GM18505 (cell line): ENCODE measurements around the gene FRAT2.

Experiments used
- ATAC-seq: cut with Tn5 transposase; IDR thresholded peaks from one replicate; pipeline ENCODE4 v1.9.1; 2021; ENCODE audit not compliant: unreplicated experiment
- POLR2A ChIP-seq: IDR thresholded peaks from 4 replicates; pipeline ENCODE4 v1.6.1; 2011; ENCODE audit warnings: borderline replicate concordance; ENCODE audit not compliant: insufficient read depth, insufficient read length; ENCODE audit errors: extremely low read depth

The FRAT2 gene

GRCh38 chr10:97338041-97338440 lies 3.5 kb upstream of the FRAT2 start:
- TF ChIP-seq POLR2A, result no peak
- ATAC-seq, result no peak

GRCh38 chr10:97336942-97337831 lies 2.7 kb upstream of the FRAT2 start:
- no peak for ATAC-seq
- TF ChIP-seq POLR2A, result no peak

- no peak for ATAC-seq
- no peak for TF ChIP-seq POLR2A
These were observed 1.9 kb upstream of the FRAT2 start for GRCh38 chr10:97336446-97336845.

- no peak for ATAC-seq
- TF ChIP-seq POLR2A, result no peak
These were observed 1.5 kb upstream of the FRAT2 start for GRCh38 chr10:97336006-97336405.

GRCh38 chr10:97335188-97335619 lies 675 bp upstream of the FRAT2 start:
- ATAC-seq, result no peak
- TF ChIP-seq POLR2A, result no peak

GRCh38 chr10:97333601-97334369 lies 744 bp downstream of the FRAT2 start:
- ATAC-seq, result peak; percentile 23
- TF ChIP-seq POLR2A, result no peak

GRCh38 chr10:97333351-97333600 lies 1.3 kb downstream of the FRAT2 start:
- ATAC-seq, result no peak
- TF ChIP-seq POLR2A, result no peak

DNA sequence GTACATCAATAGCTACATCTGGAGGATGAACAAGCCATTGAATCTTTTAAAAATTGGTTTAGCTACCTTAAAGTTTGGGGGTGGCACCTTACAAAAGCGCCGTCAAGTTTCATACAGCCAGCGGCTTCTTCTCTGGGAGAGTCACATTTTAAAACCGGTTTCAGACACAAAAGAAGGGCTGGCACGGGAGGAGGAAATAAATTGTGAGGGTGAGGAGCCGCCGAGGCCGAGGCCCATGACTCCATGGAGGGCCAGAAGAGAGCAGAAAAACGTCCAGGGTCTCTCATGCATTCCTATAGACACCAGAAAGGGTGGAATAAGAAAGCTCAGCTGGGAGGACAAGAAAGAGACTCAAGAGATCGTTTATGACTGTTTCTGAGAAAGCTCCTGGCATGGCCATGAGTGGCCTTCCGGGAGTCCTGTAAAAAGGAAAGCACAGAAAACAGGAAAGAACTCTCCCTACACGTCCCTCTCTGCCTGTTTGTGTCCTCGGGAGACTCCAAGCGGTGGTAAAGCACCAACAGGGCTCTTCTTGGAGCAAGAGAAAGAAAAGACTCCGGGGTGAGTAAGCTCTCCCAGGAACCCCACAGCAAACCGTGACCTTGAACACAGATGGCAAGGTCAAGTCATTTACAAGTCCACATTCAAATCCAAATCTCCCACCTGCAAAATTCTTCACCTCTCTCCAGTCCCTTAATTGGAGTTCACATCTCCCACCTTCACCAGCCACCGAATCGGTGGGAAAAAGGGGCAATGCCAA lies 1.8 kb downstream of the FRAT2 start:
- no peak for TF ChIP-seq POLR2A
- ATAC-seq, result no peak

DNA sequence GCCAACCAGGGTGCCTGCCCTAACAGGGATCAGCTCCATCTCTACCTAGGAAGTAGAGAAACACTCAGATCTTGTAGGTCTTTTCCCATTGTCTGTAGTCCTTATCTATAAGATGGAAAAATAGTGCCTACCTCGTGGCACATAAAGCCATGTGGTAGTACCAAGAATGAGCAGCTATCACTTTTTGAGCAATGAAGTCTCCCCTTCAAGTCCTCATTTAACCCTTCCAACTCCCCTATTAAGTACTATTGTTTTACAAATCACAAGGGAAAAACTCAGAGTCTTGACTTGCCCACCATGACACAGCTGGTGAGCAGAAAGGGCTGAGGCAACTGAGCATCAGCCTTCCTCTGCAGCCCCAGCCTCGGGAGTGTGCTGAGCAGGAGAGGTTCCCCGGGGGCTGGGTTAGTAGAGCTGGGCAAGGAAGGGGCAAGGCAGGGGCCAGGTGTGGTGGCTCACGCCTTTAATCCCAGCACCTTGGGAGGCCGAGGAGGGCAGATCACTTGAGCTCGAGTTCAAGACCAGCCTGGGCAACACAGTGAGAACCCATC lies 3.3 kb downstream of the FRAT2 start:
- no peak for ATAC-seq
- no peak for TF ChIP-seq POLR2A

DNA sequence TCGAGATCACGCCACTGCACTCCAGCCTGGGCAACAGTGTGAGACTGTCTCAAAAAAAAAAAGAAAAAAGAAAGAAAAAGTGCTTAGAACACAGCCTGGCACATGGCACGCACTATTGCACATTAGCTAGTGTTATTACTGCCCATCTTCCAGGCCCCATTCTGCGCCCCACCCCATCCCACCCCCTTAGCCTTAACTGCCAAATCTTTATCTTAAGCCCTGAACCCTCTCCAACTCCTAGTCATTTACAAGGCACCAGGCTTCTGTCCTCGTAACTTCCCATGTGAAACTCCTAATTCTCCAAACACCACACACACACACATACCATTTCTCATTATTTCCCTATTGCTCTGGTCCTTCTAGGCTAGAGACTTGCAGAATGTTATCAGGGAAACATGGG lies 4.8 kb downstream of the FRAT2 start:
- ATAC-seq, result no peak

DNA sequence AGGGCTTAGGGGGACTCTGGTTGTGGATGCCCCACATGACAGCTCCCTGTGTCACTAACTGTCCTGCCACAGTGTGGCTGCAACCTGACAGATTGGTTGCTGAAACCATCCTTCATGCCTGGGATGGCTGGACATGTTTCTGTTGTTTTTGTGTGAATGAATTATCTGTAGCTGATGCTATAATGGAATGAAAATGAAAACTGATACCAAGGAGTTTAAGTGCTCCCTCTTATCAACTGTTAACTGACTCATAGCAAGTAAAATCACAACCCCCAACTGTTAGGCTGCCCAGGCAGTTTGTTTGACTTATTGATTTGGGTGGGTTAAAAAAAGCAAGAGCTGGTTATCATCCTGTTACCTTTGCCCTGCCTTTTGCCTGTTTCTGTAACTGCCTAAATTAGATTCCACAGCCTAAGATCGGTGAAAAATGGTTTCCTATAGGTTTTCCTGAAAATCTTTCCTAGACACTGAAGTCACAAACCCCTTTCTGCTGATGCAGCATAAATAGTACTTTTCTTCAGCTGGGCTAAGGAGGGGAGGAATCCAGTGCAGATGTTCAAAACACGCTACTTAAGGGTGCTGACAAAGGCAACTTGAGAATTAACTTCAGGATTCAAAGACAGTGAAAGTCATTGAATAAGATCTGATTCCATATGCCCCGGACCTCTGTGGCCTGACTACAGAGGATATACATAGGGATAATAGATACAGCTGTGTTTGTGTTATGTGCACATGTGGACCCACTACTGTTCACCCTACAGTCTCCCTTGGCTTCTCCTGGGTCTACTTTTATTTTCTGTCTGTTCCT lies 5.7 kb downstream of the FRAT2 start:
- no peak for TF ChIP-seq POLR2A
- no peak for ATAC-seq

More for the DNA sequence above, 4.8 kb downstream of the FRAT2 start:
- TF ChIP-seq POLR2A, result no peak
